HepG2 (cell line): ENCODE data around the gene RAD1. TPM values are rescaled to one million over a fixed set of nuclear protein-coding genes. Genes with fewer than 3 reads are reported as not detected.
A peak's percentile ranks its signal among the peaks of the same experiment; 100 is the strongest.

Source experiments
- AGO2 ChIP-seq: fragments of 200-400 bp; formaldehyde crosslinking; optimal IDR thresholded peaks from 2 replicates; pipeline ENCODE3; 2017; ENCODE audit warnings: mild to moderate bottlenecking, low read depth, low read length, moderate library complexity
- CCDC6 ChIP-seq: sonication (generic); formaldehyde crosslinking; IDR thresholded peaks from 2 replicates; pipeline ENCODE4 v1.8.1; 2022; ENCODE audit warnings: mild to moderate bottlenecking, missing genetic modification reagents, moderate library complexity
- HINFP ChIP-seq: sonication (generic); formaldehyde crosslinking; IDR thresholded peaks from 2 replicates; pipeline ENCODE4 v1.4.0; 2020; ENCODE audit warnings: low read depth, mild to moderate bottlenecking, missing genetic modification reagents
- KLF16 ChIP-seq, 2 experiments: sonication (generic) in 1 of 2; formaldehyde crosslinking in 1 of 2; IDR thresholded peaks; 2 replicates each; pipeline versions ENCODE4 v1.6.1 to v1.8.0; 2016 to 2023; ENCODE audit warnings: missing genetic modification reagents in 2 of 2, missing compliant biosample characterization in 1 of 2
- SMC3 ChIP-seq: IDR thresholded peaks from 2 replicates; pipeline ENCODE4 v1.6.1; 2011; ENCODE audit warnings: low read length, improper control_type of control experiment
- SOX13 ChIP-seq, 3 experiments: fragments of 450-650 bp in 1 of 3; sonication (generic) in 1 of 3; formaldehyde crosslinking in 1 of 3; IDR thresholded peaks in 2 of 3; conservative IDR thresholded peaks in 1 of 3; 2 replicates each; pipeline versions ENCODE4 v1.5.0 to v1.6.1; 2016 to 2020; ENCODE audit warnings: antibody characterized with exemption in 1 of 3, mild to moderate bottlenecking in 1 of 3, missing compliant biosample characterization in 1 of 3, missing genetic modification reagents in 1 of 3, moderate library complexity in 1 of 3
- ZNF205 ChIP-seq: IDR thresholded peaks from 2 replicates; pipeline ENCODE4 v1.6.1; 2018; ENCODE audit warnings: missing biosample characterization, missing genetic modification reagents
- ZNF260 ChIP-seq: sonication (generic); formaldehyde crosslinking; IDR thresholded peaks from 2 replicates; pipeline ENCODE4 v1.4.0; 2020; ENCODE audit warnings: missing genetic modification reagents, low read depth, mild to moderate bottlenecking, borderline replicate concordance
- ZNF382 ChIP-seq: sonication (generic); formaldehyde crosslinking; IDR thresholded peaks from 2 replicates; pipeline ENCODE4 v1.5.0; 2020; ENCODE audit warnings: missing genetic modification reagents, mild to moderate bottlenecking, borderline replicate concordance
- ZNF530 ChIP-seq: sonication (generic); formaldehyde crosslinking; IDR thresholded peaks from 2 replicates; pipeline ENCODE4 v1.5.0; 2020; ENCODE audit warnings: low read depth, mild to moderate bottlenecking, missing genetic modification reagents
- ZNF709 ChIP-seq: sonication (generic); formaldehyde crosslinking; IDR thresholded peaks from 2 replicates; pipeline ENCODE4 v1.5.0; 2020; ENCODE audit warnings: mild to moderate bottlenecking, missing genetic modification reagents
- polyA plus RNA-seq, 8 experiments: library from polyadenylated mRNA; depleted of rRNA in 3 of 8; stranded (reverse) in 7 of 8; unstranded in 1 of 8; fragments of >200 nt; fragmentation: Illumina TruSeq in 4 of 8; extraction: Trizol in 4 of 8; gene quantifications; 2 replicates each; pipeline versions ENCODE4 v1.2.1 to v1.2.3, GENCODE V29; 2011 to 2016; ENCODE audit warnings: low read depth in 4 of 8, missing spikeins in 1 of 8, mixed read lengths in 1 of 8; ENCODE audit not compliant: insufficient read depth in 1 of 8
- total RNA-seq, 5 experiments: library from RNA; depleted of rRNA; stranded (reverse); fragments of >200 nt; fragmentation: Illumina TruSeq; extraction: Trizol; gene quantifications; 2 replicates each; pipeline ENCODE4 v1.2.3, GENCODE V29; 2016; ENCODE audit warnings: low read depth in 1 of 5
- TF ChIP-seq, protein P1 (sequence below): fragments of 450-650 bp; IDR thresholded peaks from 2 replicates; pipeline ENCODE4 v1.6.1; 2016
- TF ChIP-seq, protein P2 (sequence below): sonication (generic); formaldehyde crosslinking; IDR thresholded peaks from 2 replicates; pipeline ENCODE4 v1.4.0; 2020; ENCODE audit warnings: missing genetic modification reagents
- TF ChIP-seq, protein P3 (sequence below): sonication (generic); formaldehyde crosslinking; IDR thresholded peaks from 2 replicates; pipeline ENCODE4 v1.4.0; 2020; ENCODE audit warnings: mild to moderate bottlenecking, missing genetic modification reagents
- TF ChIP-seq, protein P4 (sequence below): sonication (generic); formaldehyde crosslinking; conservative IDR thresholded peaks from 2 replicates; pipeline ENCODE4 v1.8.0; 2022; ENCODE audit warnings: missing genetic modification reagents
- TF ChIP-seq, protein P5 (sequence below): sonication (generic); formaldehyde crosslinking; IDR thresholded peaks from 2 replicates; pipeline ENCODE4; 2020; ENCODE audit warnings: missing genetic modification reagents, mild to moderate bottlenecking, borderline replicate concordance

The RAD1 gene
- total and polyA plus RNA-seq, 2 of the 13 experiments (the other 11 are each of a cell fraction or from before 2014, with no cell fraction given), result 14.7 to 39.1 TPM

GRCh38 chr5:34915139-34915855 is at the start of gene RAD1, which contains the start of gene BRIX1 (continued):
- TF ChIP-seq AGO2, result peak; percentile 69
- TF ChIP-seq CCDC6 (CRISPR knock-in tag), result peak; percentile 81; the same call in 1 of the 2 replicates
- no peak for TF ChIP-seq ZNF260
- TF ChIP-seq HINFP (CRISPR knock-in tag), result peak; percentile 39; the same call in 1 of the 2 replicates
- TF ChIP-seq KLF16 (CRISPR knock-in tag; IDR thresholded peaks at IDR 0.05), result peak in 1 of 2 experiments; percentile 69; a peak in 1 of 4 replicates
- TF ChIP-seq, protein P1, sequence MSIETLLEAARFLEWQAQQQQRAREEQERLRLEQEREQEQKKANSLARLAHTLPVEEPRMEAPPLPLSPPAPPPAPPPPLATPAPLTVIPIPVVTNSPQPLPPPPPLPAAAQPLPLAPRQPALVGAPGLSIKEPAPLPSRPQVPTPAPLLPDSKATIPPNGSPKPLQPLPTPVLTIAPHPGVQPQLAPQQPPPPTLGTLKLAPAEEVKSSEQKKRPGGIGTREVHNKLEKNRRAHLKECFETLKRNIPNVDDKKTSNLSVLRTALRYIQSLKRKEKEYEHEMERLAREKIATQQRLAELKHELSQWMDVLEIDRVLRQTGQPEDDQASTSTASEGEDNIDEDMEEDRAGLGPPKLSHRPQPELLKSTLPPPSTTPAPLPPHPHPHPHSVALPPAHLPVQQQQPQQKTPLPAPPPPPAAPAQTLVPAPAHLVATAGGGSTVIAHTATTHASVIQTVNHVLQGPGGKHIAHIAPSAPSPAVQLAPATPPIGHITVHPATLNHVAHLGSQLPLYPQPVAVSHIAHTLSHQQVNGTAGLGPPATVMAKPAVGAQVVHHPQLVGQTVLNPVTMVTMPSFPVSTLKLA, result peak; percentile 72
- TF ChIP-seq ZNF530, result no peak
- no peak for TF ChIP-seq SMC3
- no peak for TF ChIP-seq SOX13 (IDR thresholded peaks at IDR 0.05)
- TF ChIP-seq SOX13 (CRISPR knock-in tag; conservative IDR thresholded peaks at IDR 0.05 in 1 of 2, IDR thresholded peaks at IDR 0.05 in 1 of 2), result peak in 1 of 2 experiments; percentile 48; a peak in 1 of 4 replicates
- TF ChIP-seq, protein P2, sequence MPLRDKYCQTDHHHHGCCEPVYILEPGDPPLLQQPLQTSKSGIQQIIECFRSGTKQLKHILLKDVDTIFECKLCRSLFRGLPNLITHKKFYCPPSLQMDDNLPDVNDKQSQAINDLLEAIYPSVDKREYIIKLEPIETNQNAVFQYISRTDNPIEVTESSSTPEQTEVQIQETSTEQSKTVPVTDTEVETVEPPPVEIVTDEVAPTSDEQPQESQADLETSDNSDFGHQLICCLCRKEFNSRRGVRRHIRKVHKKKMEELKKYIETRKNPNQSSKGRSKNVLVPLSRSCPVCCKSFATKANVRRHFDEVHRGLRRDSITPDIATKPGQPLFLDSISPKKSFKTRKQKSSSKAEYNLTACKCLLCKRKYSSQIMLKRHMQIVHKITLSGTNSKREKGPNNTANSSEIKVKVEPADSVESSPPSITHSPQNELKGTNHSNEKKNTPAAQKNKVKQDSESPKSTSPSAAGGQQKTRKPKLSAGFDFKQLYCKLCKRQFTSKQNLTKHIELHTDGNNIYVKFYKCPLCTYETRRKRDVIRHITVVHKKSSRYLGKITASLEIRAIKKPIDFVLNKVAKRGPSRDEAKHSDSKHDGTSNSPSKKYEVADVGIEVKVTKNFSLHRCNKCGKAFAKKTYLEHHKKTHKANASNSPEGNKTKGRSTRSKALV (CRISPR knock-in tag), result peak; percentile 34
- 0 out of 2 replicates have a peak, but pooled peaks have one; percentile 38 for TF ChIP-seq ZNF709 (CRISPR knock-in tag)
- TF ChIP-seq, protein P3, sequence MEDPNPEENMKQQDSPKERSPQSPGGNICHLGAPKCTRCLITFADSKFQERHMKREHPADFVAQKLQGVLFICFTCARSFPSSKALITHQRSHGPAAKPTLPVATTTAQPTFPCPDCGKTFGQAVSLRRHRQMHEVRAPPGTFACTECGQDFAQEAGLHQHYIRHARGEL (CRISPR knock-in tag), result no peak
- peak; percentile 78; the same call in 1 of the 2 replicates for TF ChIP-seq ZNF205 (CRISPR knock-in tag)
- TF ChIP-seq, protein P4, sequence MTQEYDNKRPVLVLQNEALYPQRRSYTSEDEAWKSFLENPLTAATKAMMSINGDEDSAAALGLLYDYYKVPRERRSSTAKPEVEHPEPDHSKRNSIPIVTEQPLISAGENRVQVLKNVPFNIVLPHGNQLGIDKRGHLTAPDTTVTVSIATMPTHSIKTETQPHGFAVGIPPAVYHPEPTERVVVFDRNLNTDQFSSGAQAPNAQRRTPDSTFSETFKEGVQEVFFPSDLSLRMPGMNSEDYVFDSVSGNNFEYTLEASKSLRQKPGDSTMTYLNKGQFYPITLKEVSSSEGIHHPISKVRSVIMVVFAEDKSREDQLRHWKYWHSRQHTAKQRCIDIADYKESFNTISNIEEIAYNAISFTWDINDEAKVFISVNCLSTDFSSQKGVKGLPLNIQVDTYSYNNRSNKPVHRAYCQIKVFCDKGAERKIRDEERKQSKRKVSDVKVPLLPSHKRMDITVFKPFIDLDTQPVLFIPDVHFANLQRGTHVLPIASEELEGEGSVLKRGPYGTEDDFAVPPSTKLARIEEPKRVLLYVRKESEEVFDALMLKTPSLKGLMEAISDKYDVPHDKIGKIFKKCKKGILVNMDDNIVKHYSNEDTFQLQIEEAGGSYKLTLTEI (CRISPR knock-in tag), result no peak
- TF ChIP-seq, protein P5, sequence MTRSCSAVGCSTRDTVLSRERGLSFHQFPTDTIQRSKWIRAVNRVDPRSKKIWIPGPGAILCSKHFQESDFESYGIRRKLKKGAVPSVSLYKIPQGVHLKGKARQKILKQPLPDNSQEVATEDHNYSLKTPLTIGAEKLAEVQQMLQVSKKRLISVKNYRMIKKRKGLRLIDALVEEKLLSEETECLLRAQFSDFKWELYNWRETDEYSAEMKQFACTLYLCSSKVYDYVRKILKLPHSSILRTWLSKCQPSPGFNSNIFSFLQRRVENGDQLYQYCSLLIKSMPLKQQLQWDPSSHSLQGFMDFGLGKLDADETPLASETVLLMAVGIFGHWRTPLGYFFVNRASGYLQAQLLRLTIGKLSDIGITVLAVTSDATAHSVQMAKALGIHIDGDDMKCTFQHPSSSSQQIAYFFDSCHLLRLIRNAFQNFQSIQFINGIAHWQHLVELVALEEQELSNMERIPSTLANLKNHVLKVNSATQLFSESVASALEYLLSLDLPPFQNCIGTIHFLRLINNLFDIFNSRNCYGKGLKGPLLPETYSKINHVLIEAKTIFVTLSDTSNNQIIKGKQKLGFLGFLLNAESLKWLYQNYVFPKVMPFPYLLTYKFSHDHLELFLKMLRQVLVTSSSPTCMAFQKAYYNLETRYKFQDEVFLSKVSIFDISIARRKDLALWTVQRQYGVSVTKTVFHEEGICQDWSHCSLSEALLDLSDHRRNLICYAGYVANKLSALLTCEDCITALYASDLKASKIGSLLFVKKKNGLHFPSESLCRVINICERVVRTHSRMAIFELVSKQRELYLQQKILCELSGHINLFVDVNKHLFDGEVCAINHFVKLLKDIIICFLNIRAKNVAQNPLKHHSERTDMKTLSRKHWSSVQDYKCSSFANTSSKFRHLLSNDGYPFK (CRISPR knock-in tag), result peak; percentile 98; the same call in 1 of the 2 replicates
- TF ChIP-seq ZNF382 (CRISPR knock-in tag), result no peak
